Duodenal mucosa (tissue), 2 donors: ENCODE data around the gene BECN2.

Source experiments
- H3K27ac ChIP-seq: one replicate; pipeline ENCODE4 v1.7.0; 2013; ENCODE audit warnings: low read depth, low read length
- H3K27me3 ChIP-seq, 2 donors: one replicate each; pipeline ENCODE4 v1.7.0; 2013; ENCODE audit warnings: low read length in 2 of 2, control low read depth in 1 of 2; ENCODE audit not compliant: insufficient read depth in 2 of 2, control insufficient read depth in 1 of 2
- H3K36me3 ChIP-seq, 2 donors: one replicate each; pipeline ENCODE4 v1.7.0; 2013; ENCODE audit warnings: low read length in 2 of 2, control low read depth in 1 of 2; ENCODE audit not compliant: insufficient read depth in 2 of 2, control insufficient read depth in 1 of 2
- H3K4me1 ChIP-seq, 2 donors: one replicate each; pipeline ENCODE4 v1.7.0; 2013; ENCODE audit warnings: low read length in 2 of 2, control low read depth in 1 of 2; ENCODE audit not compliant: insufficient read depth in 2 of 2, control insufficient read depth in 1 of 2
- H3K4me3 ChIP-seq, 2 donors: one replicate each; pipeline ENCODE4 v1.7.0; 2013; ENCODE audit warnings: low read length in 2 of 2, low read depth in 1 of 2
- H3K9ac ChIP-seq, 2 donors: one replicate each; pipeline ENCODE4 v1.7.0; 2013; ENCODE audit warnings: low read length in 2 of 2, low read depth in 1 of 2
- H3K9me3 ChIP-seq, 2 donors: one replicate each; pipeline ENCODE4 v1.7.0; 2013; ENCODE audit warnings: low read length in 2 of 2, control low read depth in 1 of 2; ENCODE audit not compliant: control insufficient read depth in 1 of 2

Gene BECN2

DNA sequence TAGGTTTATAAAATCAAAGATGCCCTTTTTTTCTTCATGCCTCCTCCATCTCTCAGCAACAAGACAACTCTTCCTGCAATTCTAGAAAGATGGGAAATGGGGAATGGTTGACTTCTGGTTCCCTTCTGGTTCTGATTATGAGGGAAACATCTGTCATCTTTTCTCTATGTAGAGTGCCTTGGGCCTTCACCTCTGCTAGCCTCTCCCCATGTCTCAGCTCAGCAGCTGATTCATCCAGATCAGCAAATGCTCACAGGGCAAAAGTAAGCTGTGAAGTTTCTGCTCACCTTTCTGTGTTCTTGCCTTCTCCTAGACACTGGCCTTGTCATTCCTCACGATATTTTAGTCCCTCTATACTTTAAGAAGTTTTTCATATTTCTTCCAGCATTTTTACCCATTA is 17.8 kb upstream of the BECN2 start:
- Histone ChIP-seq H3K36me3 (no peaks in the 10 kb centered on the region), H3K27me3 (no peaks in the 10 kb centered on the region), H3K4me1 (no peaks in the 10 kb centered on the region), H3K9me3 (no peaks in the 10 kb centered on the region), H3K4me3 (no peak overlapping the region), H3K27ac (no peak overlapping the region), H3K9ac (no peak overlapping the region)

DNA sequence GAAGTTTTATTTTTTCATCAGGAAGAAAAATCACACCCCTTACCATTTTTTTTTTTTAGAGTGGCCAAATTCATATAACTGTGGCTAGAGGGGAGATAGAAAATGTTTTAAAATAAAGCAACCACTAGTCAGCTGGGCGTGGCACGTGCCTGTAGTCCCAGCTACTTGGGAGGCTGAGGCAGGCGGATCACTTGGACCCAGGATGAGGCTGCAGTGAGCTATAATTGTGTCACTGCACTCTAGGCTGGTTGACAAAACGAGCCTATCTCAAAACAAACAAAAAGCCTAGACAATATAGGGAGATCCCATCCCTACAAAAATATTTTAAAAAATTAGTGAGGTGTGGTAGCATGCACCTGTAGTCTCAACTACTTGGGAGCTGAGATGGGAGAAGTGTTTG is 14.8 kb upstream of the BECN2 start:
- Histone ChIP-seq H3K36me3 (no peaks in the 10 kb centered on the region), H3K9ac (no peak overlapping the region), H3K27me3 (no peaks in the 10 kb centered on the region), H3K4me3 (no peak overlapping the region), H3K9me3 (no peaks in the 10 kb centered on the region), H3K27ac (no peak overlapping the region), H3K4me1 (no peaks in the 10 kb centered on the region)

DNA sequence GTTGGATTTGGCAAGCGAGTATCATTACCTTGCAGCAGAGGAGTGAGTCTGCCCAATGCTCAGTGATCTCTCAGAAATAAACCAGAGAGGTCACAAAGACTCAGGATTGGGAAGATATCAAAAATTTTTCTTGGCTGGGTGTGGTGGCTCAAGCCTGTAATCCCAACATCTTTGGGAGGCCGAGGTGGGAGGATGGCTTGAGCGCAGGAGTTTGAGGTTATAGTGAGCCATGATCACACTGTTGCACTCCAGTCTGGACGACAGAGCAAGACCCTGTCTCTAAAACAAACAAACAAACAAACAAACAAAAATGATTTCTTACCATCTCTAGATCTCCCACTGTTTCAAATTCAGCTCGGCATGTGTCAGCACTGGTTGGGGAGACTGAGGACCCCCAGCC is 13.3 kb upstream of the BECN2 start:
- Histone ChIP-seq H3K27me3 (no peaks in the 10 kb centered on the region), H3K36me3 (no peaks in the 10 kb centered on the region), H3K4me1 (no peaks in the 10 kb centered on the region), H3K9me3 (no peaks in the 10 kb centered on the region), H3K27ac (no peak overlapping the region), H3K9ac (no peak overlapping the region), H3K4me3 (peak overlapping the region; percentile 50 to 57)

DNA sequence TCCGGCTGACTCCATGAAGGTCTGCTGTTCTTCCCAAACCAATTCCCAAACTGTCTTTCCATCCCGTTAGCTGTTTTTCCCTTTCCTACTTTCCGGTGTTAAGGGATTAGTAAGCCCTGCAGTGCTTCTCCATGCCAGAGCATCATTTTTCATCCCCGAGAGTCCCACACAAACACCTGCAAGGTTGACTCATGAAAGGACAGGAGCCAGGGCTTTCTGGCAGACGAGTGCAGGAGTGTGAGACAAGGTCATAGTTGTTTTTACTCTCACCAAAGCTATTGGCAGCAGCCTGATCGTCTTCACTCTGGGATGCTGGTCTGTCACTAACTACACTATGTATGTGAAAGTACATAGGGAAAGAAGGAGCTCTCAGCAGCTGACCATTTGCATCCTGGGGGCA is 10.2 kb upstream of the BECN2 start:
- no peak overlapping the region for H3K9ac ChIP-seq
- no peaks in the 10 kb centered on the region for H3K27me3 ChIP-seq
- H3K36me3 ChIP-seq, result no peaks in the 10 kb centered on the region
- no peak overlapping the region for H3K27ac ChIP-seq
- H3K4me3 ChIP-seq, result no peak overlapping the region
- H3K4me1 ChIP-seq, result no peaks in the 10 kb centered on the region
- H3K9me3 ChIP-seq, result no peaks in the 10 kb centered on the region

DNA sequence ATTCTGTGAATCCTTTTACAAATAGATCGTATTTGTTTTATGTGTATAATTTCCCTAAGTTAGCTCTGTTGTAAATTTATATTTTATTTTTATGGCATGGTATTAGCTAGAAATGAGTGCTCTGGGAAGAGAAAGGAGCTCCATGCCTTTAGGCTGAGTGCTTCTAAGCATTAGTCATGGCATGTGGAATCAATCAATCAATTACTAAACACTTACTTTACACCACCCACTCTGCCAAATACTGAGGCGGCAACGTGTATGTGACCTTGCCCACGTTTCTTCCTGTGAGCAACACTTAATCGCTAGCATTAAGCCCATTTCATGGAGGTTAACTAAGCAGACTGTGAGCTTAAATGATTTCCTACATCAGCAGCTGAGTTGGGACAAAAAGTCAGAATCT is 7.2 kb upstream of the BECN2 start:
- Histone ChIP-seq H3K9me3 (no peaks in the 10 kb centered on the region), H3K4me1 (no peaks in the 10 kb centered on the region)

DNA sequence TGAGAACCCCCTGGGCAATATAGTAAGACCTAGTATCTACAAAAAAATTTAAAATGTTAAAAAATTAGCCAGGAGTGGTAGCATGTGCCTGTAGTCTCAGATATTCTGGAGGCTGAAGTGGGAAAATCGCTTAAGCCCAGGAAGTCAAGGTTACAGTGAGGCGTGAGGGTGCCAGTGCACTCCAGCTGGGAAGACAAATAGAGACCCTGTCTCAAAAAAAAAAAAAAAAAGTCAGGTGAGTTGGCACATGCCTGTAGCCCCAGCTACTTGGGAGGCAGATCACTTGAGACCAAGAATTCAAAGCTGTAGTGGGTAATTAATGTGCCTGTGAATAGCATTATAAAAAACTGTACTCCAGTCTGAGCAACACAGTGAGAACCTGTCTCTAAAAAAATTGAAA is 4.6 kb downstream of the BECN2 start:
- Histone ChIP-seq H3K9me3 (no peaks in the 10 kb centered on the region), H3K36me3 (no peaks in the 10 kb centered on the region), H3K4me3 (no peak overlapping the region), H3K4me1 (no peaks in the 10 kb centered on the region), H3K27ac (no peak overlapping the region), H3K27me3 (no peaks in the 10 kb centered on the region), H3K9ac (no peak overlapping the region)

More for the DNA sequence above, 7.2 kb upstream of the BECN2 start:
- Histone ChIP-seq H3K4me3 (no peak overlapping the region), H3K36me3 (no peaks in the 10 kb centered on the region), H3K27ac (no peak overlapping the region), H3K27me3 (no peaks in the 10 kb centered on the region), H3K9ac (no peak overlapping the region)

DNA sequence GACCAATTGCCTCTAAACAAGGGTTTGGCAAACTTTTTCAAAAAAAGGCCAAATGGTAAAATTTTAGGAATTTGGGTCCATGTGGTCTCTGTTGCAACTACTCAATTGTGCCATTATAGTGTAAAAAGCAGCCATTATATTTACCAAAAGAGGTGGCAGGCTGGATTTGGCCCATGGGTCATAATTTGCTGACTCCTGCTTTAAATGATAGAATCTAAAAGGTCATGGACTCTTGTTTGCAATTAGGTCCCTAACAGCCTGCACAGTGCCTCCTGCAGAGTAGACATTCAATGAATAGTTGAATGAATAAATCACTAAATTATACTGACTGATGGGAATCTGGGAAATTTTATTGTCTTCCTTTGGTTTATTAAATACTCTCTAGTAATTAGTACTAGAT is 6.2 kb downstream of the BECN2 start:
- H3K9me3 ChIP-seq, result no peaks in the 10 kb centered on the region
- H3K27ac ChIP-seq, result no peak overlapping the region
- H3K4me3 ChIP-seq, result no peak overlapping the region
- no peaks in the 10 kb centered on the region for H3K27me3 ChIP-seq
- H3K9ac ChIP-seq, result no peak overlapping the region
- H3K36me3 ChIP-seq, result no peaks in the 10 kb centered on the region
- H3K4me1 ChIP-seq, result no peaks in the 10 kb centered on the region

DNA sequence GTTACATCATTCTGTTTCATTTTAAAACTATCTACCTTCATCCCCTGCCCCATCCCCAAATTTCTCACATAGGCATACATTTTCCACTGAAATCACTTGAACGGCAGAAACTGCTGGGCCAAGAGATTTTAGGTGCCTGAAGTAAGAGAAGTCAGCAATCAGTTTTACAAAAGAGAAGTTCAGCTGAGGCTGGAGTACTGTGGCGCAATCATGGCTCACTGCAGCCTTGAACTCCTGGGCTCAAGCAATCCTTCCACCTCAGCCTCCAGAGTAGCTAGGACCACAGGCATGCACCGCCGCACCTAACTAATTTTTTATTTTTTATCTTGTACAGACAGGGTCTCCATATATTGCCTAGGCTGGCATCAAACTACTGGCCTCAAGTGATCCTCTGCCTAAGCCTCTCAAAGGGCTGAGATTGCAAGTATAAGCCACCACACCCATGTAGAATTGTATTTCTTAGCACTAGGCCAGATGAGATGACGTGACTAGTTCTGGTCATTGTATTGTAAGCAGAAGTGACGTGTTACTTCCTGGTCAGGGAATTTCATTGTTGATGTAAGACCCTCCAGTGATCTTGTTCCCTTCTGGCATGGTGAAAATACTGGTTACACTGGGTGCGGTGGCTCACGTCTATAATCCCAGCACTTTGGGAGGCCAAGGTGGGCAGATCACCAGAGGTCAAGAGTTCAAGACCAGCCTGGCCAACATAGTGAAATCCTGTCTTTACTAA is 7.1 kb downstream of the BECN2 start:
- Histone ChIP-seq H3K4me1 (no peaks in the 10 kb centered on the region), H3K9me3 (no peaks in the 10 kb centered on the region), H3K27me3 (no peaks in the 10 kb centered on the region), H3K4me3 (no peak overlapping the region), H3K27ac (no peak overlapping the region), H3K36me3 (no peaks in the 10 kb centered on the region), H3K9ac (no peak overlapping the region)

DNA sequence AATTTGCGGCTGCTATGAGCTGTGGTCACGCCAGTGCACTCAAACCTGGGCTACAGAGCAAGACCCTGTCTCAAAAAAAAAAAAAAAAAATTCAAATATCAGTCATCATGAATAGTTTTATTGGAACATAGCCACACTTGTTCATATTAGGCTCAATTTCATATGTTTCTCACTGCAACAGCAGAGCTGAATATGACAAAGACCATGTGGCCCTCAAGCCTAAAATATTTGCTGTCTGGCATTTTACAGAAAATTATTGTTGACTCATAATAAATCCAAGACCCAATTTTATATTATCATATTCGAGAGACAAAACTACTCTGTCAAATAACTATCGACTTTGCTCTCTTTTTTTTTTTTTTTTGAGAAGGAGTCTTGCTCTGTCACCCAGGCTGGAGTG is 11.0 kb downstream of the BECN2 start:
- H3K27ac ChIP-seq, result no peak overlapping the region
- no peak overlapping the region for H3K4me3 ChIP-seq
- H3K36me3 ChIP-seq, result no peaks in the 10 kb centered on the region
- H3K27me3 ChIP-seq, result no peaks in the 10 kb centered on the region
- no peaks in the 10 kb centered on the region for H3K9me3 ChIP-seq
- H3K4me1 ChIP-seq, result no peaks in the 10 kb centered on the region
- no peak overlapping the region for H3K9ac ChIP-seq

DNA sequence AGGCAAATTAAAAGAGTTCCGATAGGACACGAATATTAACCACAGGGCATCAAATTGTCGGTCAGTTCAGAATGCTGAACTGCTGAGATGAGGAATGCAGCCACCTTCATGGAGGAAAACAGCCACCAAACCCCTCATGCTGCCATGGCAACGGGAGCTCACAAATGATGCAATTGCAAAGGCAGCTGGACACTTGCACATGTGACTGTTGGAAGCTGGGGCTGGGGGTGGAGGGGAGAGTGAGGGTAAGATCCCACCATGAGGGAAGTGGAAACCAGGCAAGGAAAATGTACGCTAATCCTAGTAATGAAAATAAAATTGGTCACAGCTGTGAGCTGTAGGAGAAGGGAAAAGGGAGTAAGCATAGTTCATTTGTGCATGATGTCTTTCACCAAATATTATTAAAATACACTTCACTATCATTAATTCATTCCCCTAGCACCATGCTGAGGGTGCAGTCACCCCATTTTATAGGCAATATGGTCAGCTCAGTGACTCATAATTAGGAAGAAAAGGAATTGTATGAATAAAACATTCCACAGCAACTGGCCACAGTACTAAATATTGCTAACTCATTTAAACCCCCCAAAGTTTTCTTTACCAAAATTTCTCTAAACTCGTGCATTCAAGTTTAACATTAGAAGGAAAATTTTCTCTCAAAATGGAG is 15.3 kb downstream of the BECN2 start:
- no peak overlapping the region for H3K4me3 ChIP-seq
- no peaks in the 10 kb centered on the region for H3K4me1 ChIP-seq
- no peaks in the 10 kb centered on the region for H3K27me3 ChIP-seq
- no peak overlapping the region for H3K27ac ChIP-seq
- H3K36me3 ChIP-seq, result no peaks in the 10 kb centered on the region
- no peak overlapping the region for H3K9ac ChIP-seq
- H3K9me3 ChIP-seq, result no peaks in the 10 kb centered on the region
